ENCODE results near the gene GPC5.

GPC5 gene

GRCh38 chr13:92377396-92377795 is 979.0 kb downstream of the GPC5 start:
- no peak for DNase-seq (ENCODE audit: extremely low spot score)
- no peak for TF ChIP-seq CTCF (IDR thresholded peaks at IDR 0.05; ENCODE audit: control extremely low read depth, extremely low read depth, low read depth, missing control alignments)
- POLR2A ChIA-PET = no interaction called here
- CTCF ChIA-PET = no interaction called here

GRCh38 chr13:92379371-92379770 is 981.0 kb downstream of the GPC5 start:
- no peak for DNase-seq (ENCODE audit: extremely low spot score)
- POLR2A ChIA-PET = no interaction called here

GRCh38 chr13:92384410-92384809 is 986.0 kb downstream of the GPC5 start:
- TF ChIP-seq CTCF (IDR thresholded peaks at IDR 0.05; ENCODE audit: control extremely low read depth, extremely low read depth, low read depth, missing control alignments) = no peak
- CTCF ChIA-PET = no interaction called here
- POLR2A ChIA-PET = no interaction called here
- no peak for DNase-seq (ENCODE audit: extremely low spot score)

More at GRCh38 chr13:92379371-92379770, 981.0 kb downstream of the GPC5 start:
- CTCF ChIA-PET = interaction anchor here (1.2 kb wide), 1 partner anchor 17 kb away, joined by 3 read pairs; no protein-coding TSS in a partner anchor
- TF ChIP-seq CTCF (IDR thresholded peaks at IDR 0.05; ENCODE audit: control extremely low read depth, extremely low read depth, low read depth, missing control alignments) = no peak

- ChIA-PET CTCF (interaction anchor here (0.6 kb wide), 1 partner anchor 39 kb away, joined by 3 read pairs; no protein-coding TSS in a partner anchor), POLR2A (no interaction called here)
- no peak for TF ChIP-seq CTCF (IDR thresholded peaks at IDR 0.05; ENCODE audit: control extremely low read depth, extremely low read depth, low read depth, missing control alignments)
- DNase-seq (ENCODE audit: extremely low spot score) = no peak
Observed at GRCh38 chr13:92387245-92387644, 988.8 kb downstream of the GPC5 start.

GRCh38 chr13:92390217-92390616 is 991.8 kb downstream of the GPC5 start:
- POLR2A ChIA-PET = no interaction called here
- TF ChIP-seq CTCF (IDR thresholded peaks at IDR 0.05; ENCODE audit: control extremely low read depth, extremely low read depth, low read depth, missing control alignments) = no peak
- CTCF ChIA-PET = no interaction called here
- DNase-seq (ENCODE audit: extremely low spot score) = no peak

- ChIA-PET POLR2A (no interaction called here), CTCF (interaction anchor here (1.3 to 1.6 kb wide), 2 partner anchors 10 to 11 kb away, joined by 3 read pairs; no protein-coding TSS in a partner anchor)
- TF ChIP-seq CTCF (IDR thresholded peaks at IDR 0.05; ENCODE audit: control extremely low read depth, extremely low read depth, low read depth, missing control alignments) = no peak
- DNase-seq (ENCODE audit: extremely low spot score) = no peak
Observed at GRCh38 chr13:92403606-92404005, 1005.2 kb downstream of the GPC5 start.

- POLR2A ChIA-PET = no interaction called here
- CTCF ChIA-PET = interaction anchor here (1.4 kb wide), 1 partner anchor 12 kb away, joined by 3 read pairs; no protein-coding TSS in a partner anchor
- no peak for TF ChIP-seq CTCF (IDR thresholded peaks at IDR 0.05; ENCODE audit: control extremely low read depth, extremely low read depth, low read depth, missing control alignments)
- no peak for DNase-seq (ENCODE audit: extremely low spot score)
Observed at GRCh38 chr13:92407858-92408257, 1009.4 kb downstream of the GPC5 start.

Measured in GM10248 (cell line).